ENCODE measurements around the gene ACTN1.

Gene ACTN1

GRCh38 chr14:68884031-68885030, 94.8 kb downstream of the ACTN1 start:
- DNase-seq: no peak

GRCh38 chr14:68882235-68882634, 96.9 kb downstream of the ACTN1 start:
- DNase-seq: no peak

GRCh38 chr14:68881396-68881795, 97.7 kb downstream of the ACTN1 start:
- no peak for DNase-seq

GRCh38 chr14:68880581-68881105, 98.5 kb downstream of the ACTN1 start:
- no peak for DNase-seq

- DNase-seq: no peak
Observed at GRCh38 chr14:68879841-68880575, 99.1 kb downstream of the ACTN1 start.

- DNase-seq: no peak
Observed at GRCh38 chr14:68879321-68879781, 99.8 kb downstream of the ACTN1 start.

- DNase-seq: no peak
Observed at GRCh38 chr14:68878908-68879307, 100.2 kb downstream of the ACTN1 start.

GRCh38 chr14:68877993-68878575, 101.0 kb downstream of the ACTN1 start:
- no peak for DNase-seq

GRCh38 chr14:68876976-68877375, 102.1 kb downstream of the ACTN1 start:
- DNase-seq: no peak

- no peak for DNase-seq
Observed at GRCh38 chr14:68874746-68875155, 104.4 kb downstream of the ACTN1 start.

- peak; percentile 99 for DNase-seq
Observed at GRCh38 chr14:68873376-68873775, 105.7 kb downstream of the ACTN1 start.

GRCh38 chr14:68871392-68871791, 107.7 kb downstream of the ACTN1 start:
- DNase-seq: no peak

GRCh38 chr14:68866991-68867533, 112.0 kb downstream of the ACTN1 start:
- DNase-seq: no peak

GRCh38 chr14:68865542-68865941, 113.6 kb downstream of the ACTN1 start:
- DNase-seq: no peak

GRCh38 chr14:68864361-68864750, 114.7 kb downstream of the ACTN1 start:
- DNase-seq: no peak

GRCh38 chr14:68863610-68864360, 115.3 kb downstream of the ACTN1 start:
- DNase-seq: no peak

- DNase-seq: peak; percentile 71 to 91
Observed at GRCh38 chr14:68862954-68863594, 116.0 kb downstream of the ACTN1 start.

GRCh38 chr14:68860771-68861170, 118.3 kb downstream of the ACTN1 start:
- peak; percentile 7 to 36 for DNase-seq

- DNase-seq: no peak
Observed at GRCh38 chr14:68857516-68858070, 121.5 kb downstream of the ACTN1 start.

- DNase-seq: no peak
Observed at GRCh38 chr14:68856572-68856971, 122.5 kb downstream of the ACTN1 start.

- DNase-seq: no peak
Observed at GRCh38 chr14:68854421-68854820, 124.7 kb downstream of the ACTN1 start.
